HG02981 (cell line): ENCODE data around the gene BORCS8.
A peak's percentile ranks its signal among the peaks of the same experiment; 100 is the strongest.
"Not testable (repeated sequence)": the region's sequence is repeated elsewhere in the genome, so short reads cannot be mapped to it uniquely, and the experiment has no call there.

Experiments
- ATAC-seq: cut with Tn5 transposase; IDR thresholded peaks from one replicate; pipeline ENCODE4 v1.9.1; 2021; ENCODE audit warnings: mild to moderate bottlenecking, moderate library complexity; ENCODE audit not compliant: unreplicated experiment

BORCS8 gene

DNA sequence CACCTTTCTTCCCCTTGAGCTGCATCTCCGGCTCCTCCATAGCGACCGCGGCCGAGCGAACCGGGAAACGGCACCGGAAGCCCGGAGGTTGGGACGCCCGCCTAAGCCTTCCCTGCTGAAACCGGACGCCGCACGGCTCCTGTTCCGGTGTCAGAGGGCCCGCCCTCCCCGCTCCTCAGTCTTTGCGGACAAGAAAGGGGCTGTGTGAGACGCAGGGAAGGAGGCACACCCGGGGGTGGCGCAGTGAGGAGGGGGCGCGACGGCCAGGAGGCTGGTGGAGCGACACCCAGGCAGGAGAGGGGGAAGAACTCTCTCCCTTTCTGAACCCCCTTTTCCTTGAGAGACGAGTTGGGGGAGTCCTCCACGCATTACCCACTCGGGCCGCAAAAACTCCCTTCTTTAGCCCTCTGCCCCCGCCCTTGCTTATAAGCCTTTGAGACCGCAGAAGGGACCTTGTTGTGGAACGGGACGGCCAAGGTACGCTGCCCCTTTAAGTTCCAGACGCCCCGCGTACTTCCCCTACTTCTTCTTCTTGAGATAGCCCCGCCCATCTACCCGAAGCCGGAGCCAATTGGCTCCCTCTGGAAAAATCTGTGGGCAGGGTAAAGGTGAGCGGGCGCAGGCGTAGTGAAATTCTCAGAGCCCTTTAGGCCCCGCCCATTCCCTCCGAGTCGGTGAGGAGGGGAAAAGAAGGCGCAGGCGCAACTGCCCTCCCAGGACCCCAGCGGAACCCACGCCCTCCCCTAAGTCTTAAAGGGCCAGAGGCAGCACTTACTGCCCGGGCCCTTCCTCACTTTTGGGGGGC is at the start of gene BORCS8, which contains the start of gene RFXANK:
Gene BORCS8 (minus strand): TSS at position 75 of the 805 bp plus-strand sequence. CDS start 35 bp downstream, at position 40.
Gene RFXANK (plus strand): TSS at position 181 of the 805 bp plus-strand sequence. CDS start 1,689 bp downstream, outside the sequence.
- ATAC-seq, result peak; percentile 84

- no peak for ATAC-seq
Measured at GRCh38 chr19:19240476-19240875, 48.5 kb upstream of the BORCS8 start.

DNA sequence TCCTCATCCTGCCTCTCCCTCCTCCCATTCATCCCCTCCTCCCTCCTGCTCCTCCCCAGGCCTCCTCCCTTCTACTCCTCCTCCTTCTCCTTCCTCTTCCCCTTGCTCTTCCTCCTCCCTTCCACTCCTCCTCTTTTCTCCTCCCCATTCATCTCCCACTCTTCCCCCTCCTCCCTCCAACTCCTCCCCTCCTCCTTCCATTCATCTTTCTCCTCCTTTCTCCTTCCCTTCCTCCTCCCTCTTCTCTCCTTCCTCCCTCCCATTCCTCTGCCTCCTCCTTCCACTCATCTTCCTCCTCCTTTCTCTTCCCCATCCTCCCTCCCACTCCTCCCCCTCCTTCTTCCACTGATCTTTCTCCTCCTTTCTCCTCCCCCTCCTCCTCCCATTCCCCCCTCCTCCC is 47.7 kb upstream of the BORCS8 start:
- ATAC-seq, result no peak

- no peak for ATAC-seq
Measured at GRCh38 chr19:19238126-19238894, 46.4 kb upstream of the BORCS8 start.

DNA sequence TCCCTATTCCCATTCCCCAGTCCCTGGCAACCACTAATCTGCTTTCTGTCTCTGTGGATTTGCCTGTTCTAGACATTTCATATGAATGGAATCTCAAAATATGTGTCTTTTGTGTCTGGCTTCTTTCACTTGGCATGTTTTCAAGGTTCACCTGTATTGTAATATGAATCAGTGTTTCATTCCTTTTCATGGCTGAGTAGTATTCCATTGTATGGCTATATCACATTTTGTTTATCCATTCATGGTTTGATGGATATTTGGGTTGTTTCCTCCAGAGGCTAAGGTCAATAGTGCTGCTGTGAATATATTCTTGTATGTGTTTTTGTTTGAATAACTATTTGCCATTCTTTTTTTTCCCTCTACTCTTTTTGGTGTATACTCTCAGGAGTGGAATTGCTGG is 44.2 kb upstream of the BORCS8 start:
- no peak for ATAC-seq

DNA sequence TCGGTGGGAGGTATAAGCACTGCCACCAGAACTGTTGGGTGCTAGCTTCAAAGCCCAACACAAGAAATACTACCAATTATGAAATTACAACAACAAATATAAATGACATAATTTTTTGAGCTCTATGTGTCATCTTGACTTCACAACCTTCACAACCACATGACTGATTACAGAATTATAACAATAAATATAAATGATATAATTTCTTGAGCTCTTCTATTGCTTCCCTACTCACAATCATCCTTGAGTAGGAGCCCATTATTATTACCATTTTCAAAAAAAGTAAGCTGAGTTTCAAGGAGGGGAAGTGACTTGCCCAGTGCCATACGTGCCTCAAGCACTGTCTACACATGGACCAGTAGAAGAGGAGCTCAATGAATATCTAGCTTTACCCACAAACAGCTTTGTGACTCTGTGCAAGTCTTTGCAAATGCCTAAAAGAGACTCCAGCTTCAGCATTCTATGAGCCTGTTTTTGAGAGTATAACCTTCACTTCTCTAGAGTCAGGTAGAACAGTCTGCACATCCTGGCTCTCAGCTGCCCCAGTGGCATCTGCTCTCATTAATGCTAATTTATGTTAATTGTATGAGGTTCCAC is 42.4 kb upstream of the BORCS8 start:
- no peak for ATAC-seq

DNA sequence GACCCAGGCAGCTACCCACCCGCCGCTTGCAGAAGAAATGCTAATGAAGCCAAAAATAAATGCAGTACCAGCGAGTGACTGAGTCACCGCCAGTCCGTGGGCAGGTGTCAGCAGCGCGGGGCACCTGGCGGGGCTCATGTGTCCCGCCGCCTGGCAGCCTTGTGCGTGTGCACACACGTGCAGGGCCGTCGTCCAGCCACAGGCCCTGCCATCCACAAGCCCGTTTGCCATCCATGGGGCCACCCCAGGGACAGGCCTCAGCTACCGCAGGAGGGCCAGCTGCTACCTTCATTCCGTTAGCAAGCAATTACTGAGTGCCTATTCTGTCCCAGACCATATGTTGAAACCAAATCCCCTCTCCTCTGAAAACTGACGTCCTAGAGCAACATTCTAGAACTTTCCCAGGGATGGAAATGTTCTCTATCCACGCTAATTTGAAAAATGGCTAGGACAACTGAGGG is 40.3 kb upstream of the BORCS8 start:
- no peak for ATAC-seq

DNA sequence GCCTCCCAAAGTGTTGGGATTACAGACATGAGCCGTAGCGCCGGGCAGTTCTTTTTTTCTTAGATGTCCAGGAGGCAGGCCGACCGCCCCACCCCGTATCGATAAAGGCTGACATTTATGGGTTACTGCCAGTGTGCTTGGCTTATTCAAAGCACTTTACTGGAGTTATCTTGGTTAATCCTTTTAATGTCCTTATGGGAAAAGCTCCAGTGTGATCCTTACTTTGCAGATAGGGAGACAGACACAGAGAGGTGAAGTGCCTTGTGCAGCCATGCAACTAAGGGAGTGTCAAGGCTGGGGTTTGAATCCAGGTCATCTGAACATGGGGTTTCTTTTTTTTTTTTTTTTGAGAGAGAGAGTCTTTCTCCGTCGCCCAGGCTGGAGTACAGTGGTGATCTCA is 39.0 kb upstream of the BORCS8 start:
- no peak for ATAC-seq

DNA sequence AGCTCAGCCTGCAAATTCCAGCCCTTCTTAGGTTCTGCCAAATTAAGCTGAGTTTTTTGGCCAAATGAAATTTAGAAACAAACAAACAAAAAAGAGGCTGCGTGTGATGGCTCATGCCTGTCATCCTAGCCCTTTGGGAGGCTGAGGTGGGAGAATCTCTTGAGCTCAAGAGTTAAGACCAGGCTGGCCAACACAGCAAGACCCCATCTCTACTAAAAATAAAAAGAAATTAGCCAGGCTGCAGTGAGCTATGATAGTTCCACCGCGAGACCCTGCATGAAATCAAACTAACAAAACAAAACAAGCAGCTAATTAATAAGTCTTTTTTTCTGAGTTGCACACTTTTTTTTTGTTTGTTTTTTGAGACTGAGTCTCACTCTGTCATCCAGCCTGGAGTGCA is 37.7 kb upstream of the BORCS8 start:
- no peak for ATAC-seq

DNA sequence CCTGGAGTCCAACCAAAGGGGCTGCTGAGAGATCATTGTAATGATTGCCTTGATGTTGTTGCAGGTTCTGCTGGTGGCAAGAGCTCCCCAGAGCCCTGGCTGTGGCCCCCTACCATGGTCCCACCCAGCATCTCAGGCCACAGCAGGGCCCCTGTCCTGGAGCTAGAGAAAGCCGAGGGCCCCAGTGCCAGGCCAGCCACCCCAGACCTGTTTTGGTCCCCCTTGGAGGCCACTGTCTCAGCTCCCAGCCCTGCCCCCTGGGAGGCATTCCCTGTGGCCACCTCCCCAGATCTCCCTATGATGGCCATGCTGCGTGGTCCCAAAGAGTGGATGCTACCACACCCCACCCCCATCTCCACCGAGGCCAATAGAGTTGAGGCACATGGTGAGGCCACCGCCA is 35.3 kb upstream of the BORCS8 start:
- no peak for ATAC-seq

GRCh38 chr19:19226663-19227062 is 34.7 kb upstream of the BORCS8 start:
- ATAC-seq, result no peak

GRCh38 chr19:19226204-19226603 is 34.3 kb upstream of the BORCS8 start:
- ATAC-seq, result no peak

DNA sequence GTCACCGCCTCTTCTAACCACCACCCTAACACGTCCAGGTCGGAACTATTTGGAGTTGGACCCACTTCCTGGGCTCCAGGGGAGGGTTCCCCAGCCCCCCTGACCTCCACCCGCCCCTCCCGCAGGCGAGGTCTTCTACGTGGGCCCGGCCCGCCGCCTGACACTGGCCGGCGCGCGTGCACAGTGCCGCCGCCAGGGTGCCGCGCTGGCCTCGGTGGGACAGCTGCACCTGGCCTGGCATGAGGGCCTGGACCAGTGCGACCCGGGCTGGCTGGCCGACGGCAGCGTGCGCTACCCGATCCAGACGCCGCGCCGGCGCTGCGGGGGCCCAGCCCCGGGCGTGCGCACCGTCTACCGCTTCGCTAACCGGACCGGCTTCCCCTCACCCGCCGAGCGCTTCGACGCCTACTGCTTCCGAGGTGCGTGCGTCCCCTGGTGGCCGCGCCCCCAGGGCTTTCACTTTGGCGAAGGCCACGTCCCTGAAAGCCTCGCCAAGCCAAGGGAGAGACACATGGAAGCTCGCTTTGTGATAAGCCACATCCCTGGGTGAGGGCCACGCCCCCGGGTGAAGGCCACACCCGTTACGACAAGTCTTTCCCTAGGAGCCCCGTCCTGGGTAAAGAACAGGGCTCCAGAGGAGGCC is 33.0 kb upstream of the BORCS8 start:
- no peak for ATAC-seq

DNA sequence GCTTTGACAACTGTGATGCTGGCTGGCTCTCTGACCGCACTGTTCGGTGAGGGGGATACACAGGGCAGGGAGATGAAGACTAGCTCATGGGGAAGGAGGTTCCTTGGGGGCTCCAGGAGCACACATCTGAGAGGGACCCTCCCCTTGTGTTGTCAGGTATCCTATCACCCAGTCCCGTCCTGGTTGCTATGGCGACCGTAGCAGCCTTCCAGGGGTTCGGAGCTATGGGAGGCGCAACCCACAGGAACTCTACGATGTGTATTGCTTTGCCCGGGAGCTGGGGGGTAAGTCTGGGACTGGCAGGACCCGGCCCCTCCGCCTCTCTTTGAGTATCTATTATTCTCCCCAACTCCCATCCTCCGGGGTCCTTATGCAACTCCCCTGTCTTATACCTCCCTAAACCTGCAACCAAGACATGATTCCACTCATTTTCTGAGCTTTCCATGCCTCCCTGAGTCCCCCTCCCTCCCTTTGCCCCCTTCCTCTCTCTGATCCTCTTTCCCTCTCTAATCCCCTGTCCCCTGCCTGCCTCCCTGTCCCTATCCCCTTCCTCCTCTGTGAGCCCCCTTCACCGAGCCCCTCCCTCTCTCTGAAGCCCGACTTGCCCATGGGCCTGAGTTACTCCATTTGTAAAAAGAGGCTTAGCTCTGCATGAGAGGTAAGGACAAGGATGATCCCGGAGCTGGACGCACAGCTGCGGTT is 32.3 kb upstream of the BORCS8 start:
- ATAC-seq, result no peak

DNA sequence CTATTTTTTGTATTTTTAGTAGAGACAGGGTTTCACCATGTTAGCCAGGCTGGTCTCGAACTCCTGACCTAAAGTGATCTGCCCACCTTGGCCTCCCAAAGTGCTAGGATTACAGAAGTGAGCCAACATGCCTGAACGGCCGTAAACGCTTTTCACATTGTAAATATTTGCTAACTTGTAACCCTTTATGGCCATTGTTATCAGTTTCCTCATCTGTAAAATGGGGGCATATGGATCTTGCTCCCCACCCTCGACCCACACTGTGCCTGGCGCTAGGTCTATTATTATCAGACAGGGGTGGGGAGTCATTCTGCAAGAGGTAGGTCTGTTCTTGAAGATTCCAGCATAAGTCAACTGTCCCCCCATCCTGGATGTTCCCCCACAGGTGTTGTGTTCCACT is 31.7 kb upstream of the BORCS8 start:
- no peak for ATAC-seq

DNA sequence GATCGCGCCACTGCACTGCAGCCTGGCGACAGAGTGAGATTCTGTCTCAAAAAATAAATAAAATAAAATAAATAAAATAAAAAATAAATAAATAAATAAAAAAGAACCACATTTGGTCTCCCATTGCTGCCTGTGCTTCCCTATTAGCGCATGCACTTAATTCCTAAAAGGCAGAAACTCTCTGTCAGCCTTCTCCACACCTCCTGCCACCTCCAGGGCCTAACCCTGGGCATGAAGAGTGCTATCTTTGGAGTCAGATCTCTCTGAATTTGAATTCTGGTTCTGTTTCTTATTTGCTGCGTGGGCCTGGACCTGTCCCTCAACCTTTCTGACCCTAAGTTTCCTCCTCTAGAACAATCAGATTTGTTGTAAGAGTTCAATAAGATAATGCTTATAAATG is 31.1 kb upstream of the BORCS8 start:
- ATAC-seq, result no peak

DNA sequence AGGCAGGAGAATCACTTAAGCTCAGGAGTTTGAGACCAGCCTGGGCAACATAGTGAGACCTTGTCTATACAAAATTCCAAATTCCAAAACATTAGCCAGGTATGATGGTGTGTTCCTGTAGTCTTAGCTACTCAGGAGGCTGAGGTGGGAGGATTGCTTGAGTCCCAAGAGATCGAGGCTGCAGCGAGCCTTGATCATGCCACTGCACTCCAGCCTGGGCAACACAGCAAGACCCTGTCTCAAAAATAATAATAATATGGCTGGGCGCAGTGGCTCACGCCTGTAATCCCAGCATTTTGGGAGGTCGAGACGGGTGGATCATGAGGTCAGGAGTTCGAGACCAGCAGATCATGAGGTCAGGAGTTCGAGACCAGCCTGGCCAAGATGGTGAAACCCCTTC is 29.0 kb upstream of the BORCS8 start:
- ATAC-seq, result not testable (repeated sequence)

- ATAC-seq, result no peak
Measured at GRCh38 chr19:19218911-19219310, 27.0 kb upstream of the BORCS8 start.

DNA sequence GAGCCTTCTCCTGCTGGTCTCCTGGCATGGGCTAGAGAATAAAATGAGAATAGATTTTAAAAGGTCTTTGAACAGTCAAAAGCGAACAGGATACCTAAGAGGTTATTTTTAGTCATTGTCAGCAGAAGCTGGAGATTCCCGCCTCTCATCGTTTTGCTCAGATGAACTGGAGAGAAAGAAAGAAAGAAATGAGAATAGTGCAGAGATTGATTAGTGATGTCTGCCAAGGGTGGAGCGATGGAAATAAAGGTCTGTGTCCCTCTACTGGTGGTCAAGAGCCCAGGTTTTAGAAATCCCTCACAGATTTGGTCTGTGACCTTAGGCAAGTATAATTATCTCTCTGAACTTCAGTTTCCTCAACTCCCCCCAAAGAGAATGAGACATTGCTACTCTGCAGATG is 25.1 kb upstream of the BORCS8 start:
- ATAC-seq, result no peak

DNA sequence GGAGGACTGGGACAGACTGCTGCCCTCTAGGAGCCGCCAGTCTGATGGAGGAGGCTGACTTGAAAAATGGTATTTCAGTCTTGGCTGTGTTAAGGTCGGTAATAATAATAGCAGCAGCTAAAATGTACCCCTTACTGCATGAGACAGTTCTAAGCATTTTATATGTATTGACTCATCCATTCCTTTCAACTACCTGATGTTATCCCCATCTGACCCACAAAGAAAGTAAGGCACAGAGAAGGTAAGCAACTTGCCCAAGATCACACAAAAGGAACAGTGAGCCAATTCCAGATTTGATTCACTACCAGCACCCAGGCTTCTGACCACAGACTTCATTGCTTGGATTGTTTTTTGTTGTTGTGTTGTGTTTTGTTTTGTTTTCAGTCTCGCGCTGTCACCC is 23.8 kb upstream of the BORCS8 start:
- no peak for ATAC-seq

GRCh38 chr19:19214892-19215291 is 22.9 kb upstream of the BORCS8 start:
- no peak for ATAC-seq
